Measurements from ENCODE around the gene TCOF1.

Gene TCOF1

GRCh38 chr5:150321211-150321610 lies 36.3 kb upstream of the TCOF1 start:
- in situ Hi-C loops (cut with HindIII; ENCODE audit: low pct_ligation_motif_present, low pct_unique_long_range_greater_than_20kb, low sequenced_read_pairs) = no loop called here
- no peak for DNase-seq

GRCh38 chr5:150321784-150322183 lies 35.7 kb upstream of the TCOF1 start:
- DNase-seq = no peak
- in situ Hi-C loops (cut with HindIII; ENCODE audit: low pct_ligation_motif_present, low pct_unique_long_range_greater_than_20kb, low sequenced_read_pairs) = no loop called here

- no peak for DNase-seq
- in situ Hi-C loops (cut with HindIII; ENCODE audit: low pct_ligation_motif_present, low pct_unique_long_range_greater_than_20kb, low sequenced_read_pairs) = no loop called here
Observed at GRCh38 chr5:150322202-150322601, 35.3 kb upstream of the TCOF1 start.

- no peak for DNase-seq
- in situ Hi-C loops (cut with HindIII; ENCODE audit: low pct_ligation_motif_present, low pct_unique_long_range_greater_than_20kb, low sequenced_read_pairs) = no loop called here
Observed at GRCh38 chr5:150323092-150323491, 34.4 kb upstream of the TCOF1 start.

- in situ Hi-C loops (cut with HindIII; ENCODE audit: low pct_ligation_motif_present, low pct_unique_long_range_greater_than_20kb, low sequenced_read_pairs) = no loop called here
- no peak for DNase-seq
Observed at GRCh38 chr5:150323819-150324218, 33.7 kb upstream of the TCOF1 start.

- in situ Hi-C loops (cut with HindIII; ENCODE audit: low pct_ligation_motif_present, low pct_unique_long_range_greater_than_20kb, low sequenced_read_pairs) = no loop called here
- no peak for DNase-seq
Observed at GRCh38 chr5:150325426-150325825, 32.1 kb upstream of the TCOF1 start.

- in situ Hi-C loops (cut with HindIII; ENCODE audit: low pct_ligation_motif_present, low pct_unique_long_range_greater_than_20kb, low sequenced_read_pairs) = no loop called here
Observed at GRCh38 chr5:150326707-150327106, 30.8 kb upstream of the TCOF1 start.

GRCh38 chr5:150327139-150327538 lies 30.4 kb upstream of the TCOF1 start:
- in situ Hi-C loops (cut with HindIII; ENCODE audit: low pct_ligation_motif_present, low pct_unique_long_range_greater_than_20kb, low sequenced_read_pairs) = no loop called here

More at GRCh38 chr5:150326707-150327106, 30.8 kb upstream of the TCOF1 start:
- DNase-seq = no peak

GRCh38 chr5:150328515-150328914 lies 29.0 kb upstream of the TCOF1 start:
- no peak for DNase-seq

More at GRCh38 chr5:150327139-150327538, 30.4 kb upstream of the TCOF1 start:
- DNase-seq = no peak

GRCh38 chr5:150329038-150329437 lies 28.5 kb upstream of the TCOF1 start:
- DNase-seq = no peak
- in situ Hi-C loops (cut with HindIII; ENCODE audit: low pct_ligation_motif_present, low pct_unique_long_range_greater_than_20kb, low sequenced_read_pairs) = no loop called here

More at GRCh38 chr5:150328515-150328914, 29.0 kb upstream of the TCOF1 start:
- in situ Hi-C loops (cut with HindIII; ENCODE audit: low pct_ligation_motif_present, low pct_unique_long_range_greater_than_20kb, low sequenced_read_pairs) = no loop called here

- DNase-seq = no peak
- in situ Hi-C loops (cut with HindIII; ENCODE audit: low pct_ligation_motif_present, low pct_unique_long_range_greater_than_20kb, low sequenced_read_pairs) = no loop called here
Observed at GRCh38 chr5:150329881-150330876, 27.3 kb upstream of the TCOF1 start.

- in situ Hi-C loops (cut with HindIII; ENCODE audit: low pct_ligation_motif_present, low pct_unique_long_range_greater_than_20kb, low sequenced_read_pairs) = no loop called here
- DNase-seq = no peak
Observed at GRCh38 chr5:150333400-150333799, 24.1 kb upstream of the TCOF1 start.

GRCh38 chr5:150335778-150336177 lies 21.7 kb upstream of the TCOF1 start:
- in situ Hi-C loops (cut with HindIII; ENCODE audit: low pct_ligation_motif_present, low pct_unique_long_range_greater_than_20kb, low sequenced_read_pairs) = no loop called here

GRCh38 chr5:150338546-150338945 lies 19.0 kb upstream of the TCOF1 start:
- in situ Hi-C loops (cut with HindIII; ENCODE audit: low pct_ligation_motif_present, low pct_unique_long_range_greater_than_20kb, low sequenced_read_pairs) = no loop called here

More at GRCh38 chr5:150335778-150336177, 21.7 kb upstream of the TCOF1 start:
- DNase-seq = no peak

GRCh38 chr5:150339165-150339564 lies 18.3 kb upstream of the TCOF1 start:
- in situ Hi-C loops (cut with HindIII; ENCODE audit: low pct_ligation_motif_present, low pct_unique_long_range_greater_than_20kb, low sequenced_read_pairs) = no loop called here
- DNase-seq = no peak

More at GRCh38 chr5:150338546-150338945, 19.0 kb upstream of the TCOF1 start:
- DNase-seq = no peak

GRCh38 chr5:150339841-150340240 lies 17.7 kb upstream of the TCOF1 start:
- no peak for DNase-seq
- in situ Hi-C loops (cut with HindIII; ENCODE audit: low pct_ligation_motif_present, low pct_unique_long_range_greater_than_20kb, low sequenced_read_pairs) = no loop called here

GRCh38 chr5:150340614-150341255 lies 16.8 kb upstream of the TCOF1 start:
- no peak for DNase-seq
- in situ Hi-C loops (cut with HindIII; ENCODE audit: low pct_ligation_motif_present, low pct_unique_long_range_greater_than_20kb, low sequenced_read_pairs) = no loop called here

- in situ Hi-C loops (cut with HindIII; ENCODE audit: low pct_ligation_motif_present, low pct_unique_long_range_greater_than_20kb, low sequenced_read_pairs) = no loop called here
- DNase-seq = no peak
Observed at GRCh38 chr5:150341331-150341730, 16.2 kb upstream of the TCOF1 start.

- in situ Hi-C loops (cut with HindIII; ENCODE audit: low pct_ligation_motif_present, low pct_unique_long_range_greater_than_20kb, low sequenced_read_pairs) = no loop called here
- no peak for DNase-seq
Observed at GRCh38 chr5:150341989-150342388, 15.5 kb upstream of the TCOF1 start.
